ENCODE results near the gene C10orf95.
"Not testable (repeated sequence)": the region's sequence is repeated elsewhere in the genome, so short reads cannot be mapped to it uniquely, and the experiment has no call there.

The C10orf95 gene

GRCh38 chr10:102451105-102451969, at the start of gene C10orf95:
Gene C10orf95, minus strand, starts transcription at chr10:102451543. Its CDS starts 450 bp downstream, at chr10:102451093.
- DNase-seq, result no peak

- not testable (repeated sequence) for DNase-seq
These were observed 49.3 kb upstream of the C10orf95 start for GRCh38 chr10:102500686-102501085.

- DNase-seq, result no peak
These were observed 48.0 kb upstream of the C10orf95 start for GRCh38 chr10:102499356-102499755.

- no peak for DNase-seq
These were observed 46.2 kb upstream of the C10orf95 start for GRCh38 chr10:102497545-102497944.

- DNase-seq, result no peak
These were observed 42.4 kb upstream of the C10orf95 start for GRCh38 chr10:102493771-102494170.

GRCh38 chr10:102492983-102493382, 41.6 kb upstream of the C10orf95 start:
- DNase-seq, result no peak

- no peak for DNase-seq
These were observed 41.1 kb upstream of the C10orf95 start for GRCh38 chr10:102492344-102492939.

- no peak for DNase-seq
These were observed 39.8 kb upstream of the C10orf95 start for GRCh38 chr10:102491136-102491535.

GRCh38 chr10:102485093-102485784, 33.9 kb upstream of the C10orf95 start:
- DNase-seq, result no peak

- no peak for DNase-seq
These were observed 32.7 kb upstream of the C10orf95 start for GRCh38 chr10:102484021-102484420.

- DNase-seq, result no peak
These were observed 29.1 kb upstream of the C10orf95 start for GRCh38 chr10:102480396-102480795.

GRCh38 chr10:102479651-102480050, 28.3 kb upstream of the C10orf95 start:
- no peak for DNase-seq

GRCh38 chr10:102476466-102477141, 25.3 kb upstream of the C10orf95 start:
- DNase-seq, result peak in 1 of 2 experiments; percentile 19

GRCh38 chr10:102475451-102476040, 24.2 kb upstream of the C10orf95 start:
- no peak for DNase-seq

- DNase-seq, result no peak
These were observed 22.3 kb upstream of the C10orf95 start for GRCh38 chr10:102473445-102474331.

GRCh38 chr10:102470579-102471546, 19.5 kb upstream of the C10orf95 start:
- DNase-seq, result no peak

- no peak for DNase-seq
These were observed 17.3 kb upstream of the C10orf95 start for GRCh38 chr10:102468683-102469082.

- DNase-seq, result no peak
These were observed 16.7 kb upstream of the C10orf95 start for GRCh38 chr10:102467971-102468438.

GRCh38 chr10:102467318-102467717, 16.0 kb upstream of the C10orf95 start:
- no peak for DNase-seq

GRCh38 chr10:102465466-102465865, 14.1 kb upstream of the C10orf95 start:
- DNase-seq, result no peak

All from stimulated activated CD4-positive, alpha-beta T cell treated with anti-CD3 and anti-CD28 coated beads, Interleukin-4, amount 100 ng/mL, for 4 hours (primary cell).